ENCODE measurements around the gene VARS2. TPM values are rescaled to one million over a fixed set of nuclear protein-coding genes. Genes with fewer than 3 reads are reported as not detected.

VARS2 gene
- total RNA-seq, 4 donors from 2014 or later, result 13.1 to 64.7 (median 25.8) TPM

GRCh38 chr6:30944051-30944450, 30.0 kb downstream of the VARS2 start:
- TF ChIP-seq, protein P1, sequence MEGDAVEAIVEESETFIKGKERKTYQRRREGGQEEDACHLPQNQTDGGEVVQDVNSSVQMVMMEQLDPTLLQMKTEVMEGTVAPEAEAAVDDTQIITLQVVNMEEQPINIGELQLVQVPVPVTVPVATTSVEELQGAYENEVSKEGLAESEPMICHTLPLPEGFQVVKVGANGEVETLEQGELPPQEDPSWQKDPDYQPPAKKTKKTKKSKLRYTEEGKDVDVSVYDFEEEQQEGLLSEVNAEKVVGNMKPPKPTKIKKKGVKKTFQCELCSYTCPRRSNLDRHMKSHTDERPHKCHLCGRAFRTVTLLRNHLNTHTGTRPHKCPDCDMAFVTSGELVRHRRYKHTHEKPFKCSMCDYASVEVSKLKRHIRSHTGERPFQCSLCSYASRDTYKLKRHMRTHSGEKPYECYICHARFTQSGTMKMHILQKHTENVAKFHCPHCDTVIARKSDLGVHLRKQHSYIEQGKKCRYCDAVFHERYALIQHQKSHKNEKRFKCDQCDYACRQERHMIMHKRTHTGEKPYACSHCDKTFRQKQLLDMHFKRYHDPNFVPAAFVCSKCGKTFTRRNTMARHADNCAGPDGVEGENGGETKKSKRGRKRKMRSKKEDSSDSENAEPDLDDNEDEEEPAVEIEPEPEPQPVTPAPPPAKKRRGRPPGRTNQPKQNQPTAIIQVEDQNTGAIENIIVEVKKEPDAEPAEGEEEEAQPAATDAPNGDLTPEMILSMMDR (IDR thresholded peaks at IDR 0.05), result no peak
- no peak for TF ChIP-seq EP300 (IDR thresholded peaks at IDR 0.05; ENCODE audit: low read depth)
- TF ChIP-seq POLR2A (IDR thresholded peaks at IDR 0.05), result no peak
- TF ChIP-seq POLR2AphosphoS5 (IDR thresholded peaks at IDR 0.05), result no peak
- 84 to 94% methylated on average over 2 to 4 of the region's 4 CpGs for WGBS, 2 donors (ENCODE audit: low coverage in 1 of 2)
- no peak overlapping the region for H3K4me3 ChIP-seq
- DNase-seq, result no peak
- no peaks in the 10 kb centered on the region for H3K36me3 ChIP-seq
- H3K27me3 ChIP-seq, result peaks cover 34% of the 10 kb centered on the region
- H3K27ac ChIP-seq, result no peak overlapping the region
- in situ Hi-C loops (cut with MboI; ENCODE audit: low pct_ligation_motif_present in 1 of 4, low pct_unique_long_range_greater_than_20kb in 1 of 4, low sequenced_read_pairs in 3 of 4) (loop anchor here in 1 of 4 donors (25.0 kb wide), 1 partner anchor 118 kb away; no protein-coding TSS in a partner anchor), intact Hi-C loops (cut with DNase I; ENCODE audit: low total_unique reads) (no loop called here)
- H3K4me1 ChIP-seq, result no peaks in the 10 kb centered on the region
- H3K9me3 ChIP-seq, result no peaks in the 10 kb centered on the region

GRCh38 chr6:30945281-30945680, 31.2 kb downstream of the VARS2 start:
- Histone ChIP-seq H3K36me3 (no peaks in the 10 kb centered on the region), H3K4me1 (no peaks in the 10 kb centered on the region), H3K9me3 (no peaks in the 10 kb centered on the region), H3K27me3 (peaks cover 26% of the 10 kb centered on the region), H3K27ac (no peak overlapping the region), H3K4me3 (no peak overlapping the region)
- TF ChIP-seq POLR2A (IDR thresholded peaks at IDR 0.05), result no peak
- TF ChIP-seq EP300 (IDR thresholded peaks at IDR 0.05; ENCODE audit: low read depth), result no peak
- TF ChIP-seq, protein P1 (IDR thresholded peaks at IDR 0.05), result no peak
- no peak for TF ChIP-seq POLR2AphosphoS5 (IDR thresholded peaks at IDR 0.05)
- DNase-seq, result no peak
- intact Hi-C loops (cut with DNase I; ENCODE audit: low total_unique reads), result no loop called here
- WGBS, 2 donors (ENCODE audit: low coverage in 1 of 2), result 79 to 83% methylated on average over 1 to 5 of the region's 5 CpGs
- in situ Hi-C loops (cut with MboI; ENCODE audit: low pct_ligation_motif_present in 1 of 4, low pct_unique_long_range_greater_than_20kb in 1 of 4, low sequenced_read_pairs in 3 of 4), result loop anchor here in 1 of 4 donors (25.0 kb wide), 1 partner anchor 117 kb away; no protein-coding TSS in a partner anchor

DNA sequence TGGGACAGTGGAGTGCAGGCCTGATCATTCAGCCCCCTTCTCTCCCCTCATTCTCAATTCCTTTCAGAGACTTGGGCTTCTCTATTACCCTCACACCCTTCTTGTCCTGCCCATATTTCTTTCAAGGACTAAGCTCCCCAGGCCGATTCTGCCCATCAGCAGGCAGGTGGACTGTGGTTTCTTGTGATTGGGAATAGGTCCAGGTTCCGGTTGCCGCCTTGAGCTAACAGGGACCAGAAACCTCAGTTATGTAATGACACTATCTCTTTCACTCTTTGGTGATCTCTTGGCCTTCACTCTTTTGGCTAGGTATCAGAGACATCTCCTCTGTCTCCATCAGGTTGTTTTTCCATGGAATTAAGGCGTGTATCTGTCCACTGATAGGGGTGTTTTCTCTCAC, 33.2 kb downstream of the VARS2 start:
- no peaks in the 10 kb centered on the region for H3K36me3 ChIP-seq
- H3K27ac ChIP-seq, result no peak overlapping the region
- in situ Hi-C loops (cut with MboI; ENCODE audit: low pct_ligation_motif_present in 1 of 4, low pct_unique_long_range_greater_than_20kb in 1 of 4, low sequenced_read_pairs in 3 of 4), result loop anchor here in 1 of 4 donors (25.0 kb wide), 1 partner anchor 115 kb away; no protein-coding TSS in a partner anchor

DNA sequence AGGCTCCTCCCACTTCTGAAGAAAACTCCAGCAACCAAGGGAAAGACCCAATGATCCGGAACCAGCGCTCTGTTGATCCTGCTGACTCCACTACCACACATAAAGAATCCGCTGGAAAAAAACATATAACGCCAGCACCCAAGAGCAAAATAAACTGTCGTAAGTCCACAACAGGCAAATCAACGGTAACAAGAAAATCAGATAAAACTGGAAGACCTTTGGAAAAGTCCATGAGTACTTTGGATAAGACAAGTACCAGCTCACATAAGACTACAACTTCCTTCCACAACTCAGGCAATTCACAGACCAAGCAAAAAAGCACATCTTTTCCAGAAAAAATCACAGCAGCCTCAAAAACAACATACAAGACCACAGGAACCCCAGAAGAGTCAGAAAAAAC, 34.8 kb downstream of the VARS2 start:
- TF ChIP-seq, protein P1 (IDR thresholded peaks at IDR 0.05), result no peak
- no peak for TF ChIP-seq EP300 (IDR thresholded peaks at IDR 0.05; ENCODE audit: low read depth)
- TF ChIP-seq POLR2AphosphoS5 (IDR thresholded peaks at IDR 0.05), result no peak
- TF ChIP-seq POLR2A (IDR thresholded peaks at IDR 0.05), result no peak
- 80 to 96% methylated on average over 2 to 6 of the region's 6 CpGs for WGBS, 2 donors (ENCODE audit: low coverage in 1 of 2)
- in situ Hi-C loops (cut with MboI; ENCODE audit: low pct_ligation_motif_present in 1 of 4, low pct_unique_long_range_greater_than_20kb in 1 of 4, low sequenced_read_pairs in 3 of 4), result loop anchor here in 1 of 4 donors (25.0 kb wide), 1 partner anchor 113 kb away; no protein-coding TSS in a partner anchor
- Histone ChIP-seq H3K9me3 (no peaks in the 10 kb centered on the region), H3K27ac (no peak overlapping the region), H3K4me1 (no peaks in the 10 kb centered on the region), H3K36me3 (no peaks in the 10 kb centered on the region), H3K4me3 (no peak overlapping the region), H3K27me3 (peaks cover 36% of the 10 kb centered on the region)
- DNase-seq, result no peak
- intact Hi-C loops (cut with DNase I; ENCODE audit: low total_unique reads), result no loop called here

More for the DNA sequence above, 33.2 kb downstream of the VARS2 start:
- H3K4me3 ChIP-seq, result no peak overlapping the region
- H3K27me3 ChIP-seq, result peaks cover 38% of the 10 kb centered on the region
- no peaks in the 10 kb centered on the region for H3K4me1 ChIP-seq
- no peaks in the 10 kb centered on the region for H3K9me3 ChIP-seq
- 10 to 69% methylated on average over 3 to 4 of the region's 4 CpGs for WGBS, 2 donors (ENCODE audit: low coverage in 1 of 2)
- TF ChIP-seq POLR2AphosphoS5 (IDR thresholded peaks at IDR 0.05) (no peak), POLR2A (IDR thresholded peaks at IDR 0.05) (no peak), EP300 (IDR thresholded peaks at IDR 0.05; ENCODE audit: low read depth) (no peak)
- TF ChIP-seq, protein P1 (IDR thresholded peaks at IDR 0.05), result no peak
- DNase-seq, result no peak
- intact Hi-C loops (cut with DNase I; ENCODE audit: low total_unique reads), result no loop called here
